T-helper 2 cell treated with Interferon-gamma antibody and Interleukin-4, amounts not matched to agents 100 ng/mL and 5 ng/mL, for 36 hours (primary cell): Measurements from ENCODE around the gene AGAP5. TPM values are rescaled to one million over a fixed set of nuclear protein-coding genes. Genes with fewer than 3 reads are reported as not detected.

Experiments
- intact Hi-C: fragments of 100-400 bp; cut with micrococcal nuclease; formaldehyde crosslinking; loops from one replicate; pipeline ENCODE4 v1.15.1; 2023
- total RNA-seq: library from RNA; stranded (reverse); gene quantifications from 2 replicates; pipeline ENCODE4 v1.2.3, GENCODE V29; 2022

Gene AGAP5
- total RNA-seq, 1 donor from 2014 or later = 12.1 TPM

DNA sequence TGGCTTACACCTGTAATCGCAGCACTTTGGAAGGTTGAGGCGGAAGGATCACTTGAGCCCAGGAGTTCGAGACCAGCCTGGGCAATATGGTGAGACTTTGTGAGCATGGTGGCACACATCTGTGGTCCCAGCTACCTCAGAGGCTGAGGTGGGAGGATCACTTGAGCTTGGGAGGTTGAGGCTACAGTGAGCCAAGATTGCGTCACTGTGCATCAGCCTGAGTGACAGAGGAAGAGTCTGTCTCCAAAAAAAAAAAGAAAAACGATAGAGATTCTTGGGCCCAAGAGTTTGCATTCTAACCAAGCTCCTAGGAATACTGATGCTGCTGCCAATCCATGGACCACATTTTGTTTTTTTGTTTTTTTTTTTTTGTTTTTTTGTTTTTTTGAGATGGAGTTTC is 68.7 kb downstream of the AGAP5 start:
- intact Hi-C loops = loop anchor here (5.0 kb wide), 2 partner anchors 92 to 217 kb away; partner anchors contain the start of gene ANXA7

DNA sequence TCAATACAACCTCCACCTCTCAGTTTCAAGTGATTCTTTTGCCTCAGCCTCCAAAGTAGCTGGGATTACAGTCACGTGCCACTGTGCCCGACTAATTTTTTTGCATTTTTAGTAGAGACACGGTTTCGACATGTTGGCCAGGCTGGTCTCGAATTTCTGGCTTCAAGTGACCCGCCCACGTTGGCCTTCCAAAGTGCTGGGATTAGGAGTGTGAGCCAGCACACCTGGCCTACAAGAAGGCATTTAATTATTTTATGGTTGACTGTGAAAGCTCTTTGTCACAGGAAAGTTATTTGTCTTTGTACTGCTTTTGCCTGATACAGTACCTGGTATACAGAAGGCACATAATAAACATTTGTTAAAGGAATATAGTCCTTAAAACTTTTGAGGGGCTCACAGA is 69.5 kb downstream of the AGAP5 start:
- intact Hi-C loops = loop anchor here (5.0 kb wide), 2 partner anchors 91 to 216 kb away; partner anchors contain the start of gene ANXA7

DNA sequence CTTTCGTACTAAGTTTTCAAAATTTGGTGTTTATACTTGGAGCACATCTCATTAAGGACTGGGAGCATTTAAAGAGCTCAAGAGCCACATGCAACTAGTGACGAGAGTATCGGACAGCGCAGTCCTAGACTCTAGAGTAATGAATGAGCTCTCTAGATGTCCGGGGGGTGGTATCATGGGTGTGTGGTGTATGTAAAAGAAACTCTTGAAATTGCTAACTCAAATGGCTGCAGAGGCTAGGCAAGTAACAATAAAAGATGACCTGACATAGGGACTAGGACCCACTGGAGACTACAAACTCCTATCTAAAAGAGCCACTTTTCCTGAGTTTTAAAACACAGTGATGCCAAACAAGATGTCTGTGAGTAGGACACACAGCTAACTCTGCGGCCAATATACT is 70.6 kb downstream of the AGAP5 start:
- intact Hi-C loops = loop anchor here (5.0 kb wide), 2 partner anchors 90 to 215 kb away; partner anchors contain the start of gene ANXA7

DNA sequence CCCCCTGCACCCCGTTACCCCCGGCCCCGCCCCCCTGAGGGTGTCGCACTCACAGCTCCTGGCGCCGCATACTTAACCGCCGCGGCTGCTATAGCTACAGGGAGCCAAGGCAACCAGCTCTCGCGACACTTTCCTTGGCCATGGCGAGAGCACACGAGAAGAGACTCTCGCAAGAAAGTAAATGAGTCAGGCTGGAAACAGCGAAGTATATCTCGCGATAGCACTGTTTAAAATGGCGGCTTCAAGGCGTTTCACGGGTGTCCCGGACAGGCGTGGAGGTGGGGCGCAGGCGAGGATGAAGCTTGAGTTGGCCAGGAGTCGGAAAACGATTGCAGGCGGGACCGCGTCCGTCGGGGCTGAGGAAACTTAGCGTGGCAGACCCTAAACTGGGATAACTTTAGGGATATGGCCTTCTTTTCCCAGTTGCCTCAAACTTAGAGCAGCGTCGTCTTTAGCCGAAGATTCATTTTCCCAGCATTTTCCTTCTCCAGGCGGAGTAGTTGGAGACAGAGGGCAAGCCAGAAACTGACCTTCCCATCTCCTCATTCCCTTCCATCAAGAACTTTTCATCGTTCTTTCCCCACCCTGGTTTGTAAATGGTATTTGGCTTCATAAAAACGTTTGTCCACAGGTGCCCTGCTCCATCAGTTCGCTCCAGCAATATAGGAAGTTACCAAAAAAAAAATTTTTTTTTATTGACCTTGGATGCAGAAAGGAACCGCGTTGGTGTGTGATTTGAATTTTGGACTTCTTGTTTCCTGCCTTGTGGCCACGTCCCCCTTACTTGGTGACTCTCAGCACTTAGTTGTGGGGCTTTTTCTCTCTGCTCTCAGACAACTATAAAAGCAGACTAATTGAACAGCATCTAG is 71.8 kb downstream of the AGAP5 start:
- intact Hi-C loops = loop anchor here (1.0 to 5.0 kb wide), 8 partner anchors 18 to 379 kb away; partner anchors contain the start of genes ANXA7, CFAP70, DNAJC9 and MRPS16

DNA sequence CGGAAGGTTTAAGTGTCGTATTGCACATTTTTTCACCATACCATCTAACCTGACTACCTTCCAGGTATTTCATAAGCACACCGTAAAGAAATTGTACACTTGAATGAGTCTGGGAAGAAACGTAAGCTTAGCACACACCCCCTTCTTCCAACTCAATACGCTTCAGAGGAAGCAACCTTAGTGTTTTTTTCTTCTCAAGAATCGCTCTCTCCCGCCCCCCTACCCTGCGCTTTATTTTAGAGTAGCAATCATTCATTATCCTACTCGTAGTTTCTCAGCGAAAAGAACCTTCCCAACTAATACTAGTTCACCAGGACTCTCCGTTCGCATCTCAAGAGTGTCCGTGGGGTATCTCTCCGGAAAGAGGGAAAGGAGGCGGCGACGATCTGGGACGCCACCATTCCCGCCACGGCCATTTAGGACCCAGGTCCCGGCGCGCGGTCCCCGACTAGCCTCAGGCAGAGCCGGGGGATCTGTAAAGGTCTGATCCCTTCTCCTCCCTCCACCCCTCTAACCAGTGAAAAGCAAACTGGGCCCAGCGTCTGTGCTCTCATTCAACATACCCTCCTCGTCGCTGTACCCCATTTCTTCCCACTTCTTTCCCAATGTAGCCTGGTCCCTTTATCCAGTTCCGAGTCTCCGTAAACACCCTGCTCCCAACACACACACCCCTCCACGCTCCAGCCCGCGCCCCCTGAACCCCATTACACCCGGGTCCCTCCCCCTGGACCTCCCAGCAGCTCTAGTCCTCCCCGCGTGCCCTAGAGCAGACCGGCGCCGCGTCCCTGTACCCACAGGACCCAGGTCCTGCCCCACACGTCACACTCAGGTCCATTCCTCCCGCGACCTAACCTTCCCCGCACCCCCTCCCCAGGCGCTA is 72.7 kb downstream of the AGAP5 start:
- intact Hi-C loops = loop anchor here (1.0 to 5.0 kb wide), 6 partner anchors 34 to 378 kb away; partner anchors contain the start of genes ANXA7, CFAP70, DNAJC9 and MRPS16

Other genes with a start within 250 kb of the AGAP5 start
- 47.3 and 49.7 TPM in 2 replicates for gene PPP3CB, start 202.1 kb downstream of the AGAP5 start, total RNA-seq
- 2.5 and 3.3 TPM in 2 replicates for gene USP54, start 106.8 kb downstream of the AGAP5 start, total RNA-seq
- gene MYOZ1, start 56.6 kb downstream of the AGAP5 start, total RNA-seq = not detected in 2 replicates
- gene SYNPO2L, start 42.1 kb downstream of the AGAP5 start, total RNA-seq = 0.09 TPM in 1 of 2 replicates, not detected in the other
- 116 and 119 TPM in 2 replicates for gene SEC24C, start 46.3 kb upstream of the AGAP5 start, total RNA-seq
- 30.1 and 31.9 TPM in 2 replicates for gene CHCHD1, start 83.9 kb upstream of the AGAP5 start, total RNA-seq
- gene ZSWIM8, start 87.5 kb upstream of the AGAP5 start, total RNA-seq = 57.9 and 60.6 TPM in 2 replicates
- gene NDST2, start 113.5 kb upstream of the AGAP5 start, total RNA-seq = 51.1 and 54.1 TPM in 2 replicates
- gene CAMK2G, start 176.4 kb upstream of the AGAP5 start, total RNA-seq = 52.3 and 52.5 TPM in 2 replicates
- gene PLAU, start 213.0 kb upstream of the AGAP5 start, total RNA-seq = 4.5 and 4.8 TPM in 2 replicates